GM19238 (cell line): ENCODE data around the gene CCDC85C.

Experiments
- DNase-seq: peaks from one replicate; pipeline ENCODE4 v3.0.0; 2011; ENCODE audit warnings: low spot score; ENCODE audit not compliant: insufficient read length

CCDC85C gene

GRCh38 chr14:99479906-99480869 is 123.8 kb downstream of the CCDC85C start, which contains the start of gene SETD3:
Gene SETD3 (minus strand): TSS chr14:99480859. CDS start chr14:99465805, 15,054 bp downstream.
- peak; percentile 24 for DNase-seq

- DNase-seq: no peak
Measured at GRCh38 chr14:99479160-99479905, 124.7 kb downstream of the CCDC85C start.

DNA sequence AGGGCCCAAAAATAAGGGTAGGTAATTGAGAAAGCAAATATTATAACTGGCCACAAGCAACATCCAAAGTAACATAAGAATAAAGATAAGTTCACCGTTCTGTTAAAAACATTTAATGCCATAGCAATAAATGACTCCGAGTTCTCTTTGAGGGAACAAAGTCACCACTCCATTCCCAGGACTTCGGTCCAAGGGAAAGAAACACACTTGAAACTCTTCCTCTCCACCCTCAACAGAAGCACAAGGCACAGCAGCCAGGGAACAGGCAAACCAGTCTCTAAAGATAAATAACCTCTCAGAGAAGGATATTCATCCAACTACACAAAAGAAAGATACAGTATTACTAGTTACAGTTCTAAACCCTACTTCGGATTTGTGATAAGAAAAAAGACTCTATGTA is 125.9 kb downstream of the CCDC85C start:
- no peak for DNase-seq

DNA sequence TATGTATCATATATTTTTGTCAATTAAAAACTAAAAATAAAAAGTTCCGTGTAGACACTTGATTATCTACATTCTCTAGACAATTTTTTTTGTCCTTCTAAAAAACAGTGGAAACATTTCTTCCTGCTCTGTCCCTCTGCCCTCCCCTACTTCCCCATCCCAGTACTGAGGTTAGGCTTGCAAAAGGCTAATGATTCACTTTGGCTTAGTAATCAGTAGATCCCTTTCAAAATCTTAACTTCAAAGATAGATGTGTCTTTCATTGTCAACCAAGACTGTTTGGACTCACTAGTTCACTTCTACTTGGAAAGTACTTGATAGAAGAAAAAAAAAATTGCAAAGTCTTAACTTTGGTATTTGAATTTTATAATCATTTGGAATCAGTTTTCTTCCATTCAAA is 127.1 kb downstream of the CCDC85C start:
- no peak for DNase-seq

DNA sequence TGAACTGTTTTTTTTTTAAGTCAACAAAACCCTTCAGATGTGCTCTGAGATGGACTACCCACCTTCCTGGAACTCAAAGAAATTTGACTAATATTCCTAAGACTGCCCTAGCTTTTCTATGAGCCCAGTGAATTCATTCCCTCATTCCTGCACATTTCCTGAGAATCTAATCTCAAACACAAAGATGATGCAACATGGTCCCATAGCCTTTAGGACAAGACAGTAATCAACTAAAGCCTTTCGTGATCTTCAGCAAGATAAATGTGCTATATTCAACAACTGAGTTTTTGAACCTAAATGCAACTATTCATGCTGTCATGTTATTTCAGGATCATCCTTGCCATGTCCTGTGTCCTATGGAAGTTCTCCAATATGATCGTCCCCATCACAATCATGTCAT is 128.3 kb downstream of the CCDC85C start:
- no peak for DNase-seq

DNA sequence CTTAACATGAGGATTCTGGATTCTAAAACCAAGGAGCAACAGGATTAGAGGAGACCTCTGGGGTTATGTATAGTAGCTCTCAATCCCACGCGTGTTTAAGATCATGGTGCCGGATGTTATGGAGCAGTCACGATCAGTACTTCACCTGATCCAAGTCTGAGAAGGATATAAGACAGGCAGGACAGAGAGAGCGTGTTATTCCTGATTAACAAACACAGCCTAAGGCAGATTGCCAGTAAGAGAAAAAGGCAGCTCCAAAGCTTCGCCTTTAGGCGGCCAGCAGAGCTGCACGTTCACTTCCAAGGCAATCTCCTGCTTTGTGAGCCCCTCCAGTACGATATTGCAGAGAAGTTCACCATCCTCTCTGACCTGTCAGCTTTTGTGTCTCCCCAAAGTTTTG is 128.8 kb downstream of the CCDC85C start:
- no peak for DNase-seq

DNA sequence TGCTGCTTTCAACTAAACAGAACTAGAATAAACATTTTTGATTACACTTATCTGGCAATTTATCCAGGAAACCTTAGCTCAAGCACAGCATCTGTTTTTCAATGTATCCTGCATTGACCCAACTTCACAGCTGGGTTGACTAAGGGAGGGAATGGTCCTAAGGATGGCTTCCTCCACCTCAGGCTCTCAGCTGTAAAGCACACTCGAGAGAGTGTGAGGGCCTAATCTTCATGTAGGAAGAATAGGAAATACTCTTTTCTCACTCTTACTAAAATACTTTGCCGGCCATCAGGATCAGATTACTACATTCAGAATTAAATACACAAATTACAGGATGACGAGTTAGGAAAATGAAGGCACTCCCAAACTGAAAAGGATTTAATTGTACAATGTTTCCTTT is 130.5 kb downstream of the CCDC85C start:
- DNase-seq: no peak

DNA sequence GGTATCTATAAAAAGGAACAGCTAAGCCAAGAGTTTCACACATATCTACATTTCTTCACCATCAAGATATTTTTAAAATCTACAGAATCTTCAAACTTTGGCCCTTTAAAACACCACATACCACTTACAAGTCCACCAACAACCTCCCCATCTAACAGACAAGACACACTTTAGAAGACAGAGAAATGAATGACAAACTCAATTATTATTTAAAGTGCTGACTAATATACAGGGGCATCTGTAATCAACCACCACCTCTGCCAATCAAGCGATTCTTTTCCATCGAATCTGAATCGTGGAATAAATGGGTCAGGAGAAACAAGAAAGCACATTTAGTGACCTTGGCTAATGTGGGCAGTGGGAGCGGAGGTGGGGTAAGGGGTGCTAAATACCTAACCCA is 131.1 kb downstream of the CCDC85C start:
- no peak for DNase-seq

DNA sequence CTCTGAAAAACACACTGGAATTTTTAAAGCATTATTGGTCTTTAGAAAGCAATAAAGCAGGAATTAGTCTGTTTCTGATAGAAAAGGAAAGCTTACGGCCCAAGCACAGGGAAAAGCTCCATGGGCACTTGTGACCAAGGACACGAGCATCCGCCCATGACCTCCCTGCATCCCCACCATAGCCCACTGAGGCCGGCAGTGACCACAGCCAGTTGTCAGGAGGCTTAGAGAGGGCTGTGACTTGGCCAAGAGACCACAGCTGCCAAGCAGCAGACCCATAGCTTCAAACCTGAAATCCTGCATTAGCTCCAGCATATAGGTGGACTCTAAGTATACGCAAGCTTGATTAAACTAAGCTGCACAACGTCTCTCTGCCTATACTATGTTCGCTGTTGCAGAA is 132.3 kb downstream of the CCDC85C start:
- DNase-seq: no peak

- no peak for DNase-seq
Measured at GRCh38 chr14:99468836-99469592, 135.0 kb downstream of the CCDC85C start.

DNA sequence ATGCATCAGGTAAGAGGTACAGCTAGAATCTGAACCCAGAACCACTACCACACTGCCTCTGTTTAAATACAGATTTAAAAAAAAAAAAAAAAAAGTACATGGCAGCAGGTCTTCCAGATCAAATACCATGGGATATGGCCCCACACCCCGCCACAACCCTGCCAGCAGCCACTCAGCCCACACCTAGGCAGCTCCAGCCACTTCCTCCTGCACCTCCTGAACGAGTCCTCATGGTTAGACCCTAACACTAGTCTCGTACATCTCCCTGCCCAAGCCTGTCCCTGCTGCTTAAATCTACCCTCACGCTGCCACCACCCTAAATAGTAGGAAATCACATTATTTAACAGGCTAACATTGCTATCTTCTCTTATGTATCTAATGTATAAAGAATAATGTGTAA is 135.9 kb downstream of the CCDC85C start:
- DNase-seq: no peak

- no peak for DNase-seq
Measured at GRCh38 chr14:99467336-99468078, 136.5 kb downstream of the CCDC85C start.

DNA sequence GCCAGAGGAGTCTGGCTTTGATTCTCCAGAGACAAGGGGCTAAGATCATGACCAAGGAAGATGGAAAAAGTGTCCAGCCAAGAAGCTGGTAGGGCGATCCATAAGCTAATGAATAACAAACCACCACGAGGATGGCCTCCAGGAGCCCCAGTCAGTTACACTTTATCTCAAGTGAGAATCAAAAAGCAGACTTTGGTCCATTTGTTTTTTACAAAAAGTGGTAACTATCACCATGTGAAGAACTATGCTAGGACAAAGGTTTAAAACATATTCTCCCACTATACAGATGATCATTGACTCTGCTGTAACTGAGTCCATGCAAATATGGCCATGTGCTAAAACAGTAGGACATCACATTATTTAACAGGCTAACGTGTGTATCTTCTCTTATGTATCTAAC is 137.2 kb downstream of the CCDC85C start:
- no peak for DNase-seq

DNA sequence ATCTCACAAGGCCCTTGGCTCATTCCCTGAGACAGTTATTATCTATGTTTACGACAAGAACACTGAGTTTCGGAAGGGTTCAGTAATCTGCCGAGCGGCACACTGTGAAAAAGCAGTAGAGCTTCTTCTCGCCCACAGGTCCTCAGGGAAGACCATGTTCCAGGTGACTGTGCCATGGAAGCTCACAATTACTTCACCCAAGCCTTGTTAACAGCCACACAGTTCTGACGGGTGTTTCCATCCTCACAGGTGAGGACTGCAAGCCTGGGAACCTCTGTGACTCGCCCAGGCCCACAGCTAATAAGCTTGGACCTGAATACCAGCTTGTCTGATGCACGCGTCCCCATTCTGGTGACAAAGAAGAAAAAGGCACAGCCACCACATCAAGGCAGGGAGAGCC is 138.7 kb downstream of the CCDC85C start:
- DNase-seq: no peak

DNA sequence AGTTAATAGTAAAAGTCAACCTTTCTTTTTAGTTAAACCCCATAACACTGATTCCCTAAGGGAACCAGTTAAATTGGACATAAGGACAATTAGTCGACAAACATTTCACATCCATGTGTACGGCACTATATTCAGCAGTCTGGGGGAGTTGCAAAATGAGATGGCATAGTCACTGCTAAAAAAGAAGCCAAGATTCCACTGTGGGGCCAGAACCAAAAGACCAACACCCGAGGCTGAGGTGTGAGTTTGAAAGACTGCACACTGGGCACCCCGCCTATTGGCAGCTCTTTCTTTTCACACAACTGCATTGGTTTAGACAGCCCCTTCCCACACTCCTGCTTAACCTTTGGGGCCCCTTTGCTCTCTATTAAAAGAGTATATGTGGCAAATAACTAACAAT is 140.0 kb downstream of the CCDC85C start:
- DNase-seq: no peak

GRCh38 chr14:99462210-99462609 is 141.8 kb downstream of the CCDC85C start:
- no peak for DNase-seq

- no peak for DNase-seq
Measured at GRCh38 chr14:99461411-99462085, 142.5 kb downstream of the CCDC85C start.

- DNase-seq: no peak
Measured at GRCh38 chr14:99460793-99461192, 143.2 kb downstream of the CCDC85C start.

DNA sequence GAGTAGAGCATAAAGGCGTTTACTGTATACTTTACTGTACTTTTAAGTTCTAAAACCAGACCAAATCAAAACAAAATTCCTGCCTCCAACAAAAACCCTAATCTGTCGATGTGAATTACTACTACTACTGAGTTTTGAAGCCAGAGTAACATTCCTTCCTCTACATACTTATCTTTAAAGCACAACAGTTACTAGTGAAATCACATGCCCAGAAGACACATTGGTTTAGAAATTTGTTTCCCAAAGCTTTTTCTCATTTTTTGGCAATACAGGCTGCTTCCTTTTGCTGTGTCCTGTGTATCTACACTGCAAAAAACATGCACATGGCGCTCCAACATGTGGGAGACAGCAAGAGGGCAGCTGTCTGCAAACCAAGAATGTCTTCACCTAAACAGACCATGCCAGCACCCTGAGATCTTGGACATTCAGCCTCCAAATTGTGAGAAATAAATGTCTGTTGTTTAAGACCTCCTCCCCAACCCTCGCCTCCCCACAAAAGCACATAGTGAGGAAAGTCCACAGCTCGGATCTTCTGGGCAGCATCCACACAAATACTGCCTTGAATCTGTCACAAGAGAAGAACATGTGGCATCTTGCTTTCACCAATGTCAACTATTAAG is 144.4 kb downstream of the CCDC85C start:
- no peak for DNase-seq

- no peak for DNase-seq
Measured at GRCh38 chr14:99454246-99454645, 149.8 kb downstream of the CCDC85C start.
